ENCODE results near the gene MEN1. TPM values are rescaled to one million over a fixed set of nuclear protein-coding genes. Genes with fewer than 3 reads are reported as not detected.

Gene MEN1
- total and polyA plus RNA-seq, 9 of the 15 experiments (the other 6 are each of a cell fraction or from before 2014, with no cell fraction given) = 3.4 to 57.2 (median 19.3) TPM

- TF ChIP-seq NRF1 (conservative IDR thresholded peaks at IDR 0.05 in 1 of 2, IDR thresholded peaks at IDR 0.05 in 1 of 2) = no peak; a peak in 1 of 4 replicates
- no peak for TF ChIP-seq HEY1 (CRISPR knock-in tag; IDR thresholded peaks at IDR 0.05; ENCODE audit: borderline replicate concordance)
- TF ChIP-seq PPARD (CRISPR knock-in tag; IDR thresholded peaks at IDR 0.05) = no peak
- TF ChIP-seq XRCC5 (IDR thresholded peaks at IDR 0.05; ENCODE audit: low read depth, low read length) = peak; percentile 83
- TF ChIP-seq POLR2A (conservative IDR thresholded peaks at IDR 0.05) = no peak
- TF ChIP-seq ZNF766 (CRISPR knock-in tag; conservative IDR thresholded peaks at IDR 0.05) = no peak
- TF ChIP-seq ZBTB33 (CRISPR knock-in tag; IDR thresholded peaks at IDR 0.05) = peak; percentile 22; the same call in 1 of the 2 replicates
- TF ChIP-seq ZBTB7A (IDR thresholded peaks at IDR 0.05; ENCODE audit: borderline replicate concordance, control insufficient read depth, low read depth, low read length) = peak; percentile 96
- no peak for TF ChIP-seq ZNF707 (CRISPR knock-in tag; conservative IDR thresholded peaks at IDR 0.05)
- no peak for TF ChIP-seq ZBED1 (IDR thresholded peaks at IDR 0.05)
- TF ChIP-seq NFE2 (IDR thresholded peaks at IDR 0.05; ENCODE audit: low read depth) = no peak
- 0 out of 2 replicates have a peak, but pooled peaks have one; percentile 30 for TF ChIP-seq LEF1 (IDR thresholded peaks at IDR 0.05)
- TF ChIP-seq ZBTB2 (IDR thresholded peaks at IDR 0.05) = 0 out of 2 replicates have a peak, but pooled peaks have one; percentile 44
- TF ChIP-seq ZNF174 (CRISPR knock-in tag; IDR thresholded peaks at IDR 0.05) = no peak
- TF ChIP-seq AFF1 (IDR thresholded peaks at IDR 0.05; ENCODE audit: low read depth in 1 of 2, partially characterized antibody in 2 of 2) = no peak
- TF ChIP-seq ZNF224 (CRISPR knock-in tag; IDR thresholded peaks at IDR 0.05) = no peak
- TF ChIP-seq BRF1 (IDR thresholded peaks at IDR 0.05; ENCODE audit: borderline replicate concordance, extremely low read depth, insufficient read length) = no peak
- TF ChIP-seq PKNOX1 (IDR thresholded peaks at IDR 0.05) = no peak
Observed at GRCh38 chr11:64846998-64847666, 36.8 kb upstream of the MEN1 start (continued).
